MCF 10A (cell line): Measurements from ENCODE around the gene PKD2L1. TPM values are rescaled to one million over a fixed set of nuclear protein-coding genes. Genes with fewer than 3 reads are reported as not detected.
A peak's percentile ranks its signal among the peaks of the same experiment; 100 is the strongest.

ENCODE experiments used
- BruUV-seq: library from RNA; stranded (reverse); fragments of 400-500 nt; replicated peaks from 2 replicates; lab custom pipeline; 2021; lab: Mats Ljungman, UMichigan
- CTCF ChIA-PET: fragments of 300-600 bp; sonication (Branson Sonifier 250); formaldehyde crosslinking; extraction: SDS; loops from one replicate; lab custom pipeline; 2021; ENCODE audit warnings: antibody characterized with exemption, inconsistent platforms; lab: Yijun Ruan, JAX
- POLR2A ChIA-PET: fragments of 300-600, 350-650 bp; sonication (Branson Sonifier 250); formaldehyde crosslinking; extraction: SDS; loops from one replicate; lab custom pipeline; 2020; ENCODE audit warnings: antibody characterized with exemption, inconsistent platforms; lab: Yijun Ruan, JAX
- DNase-seq: peaks from one replicate; pipeline ENCODE4 v3.0.0-alpha.2; 2018; ENCODE audit not compliant: unreplicated experiment
- H3K27ac Mint-ChIP-seq: one replicate; pipeline ENCODE4 v1.8.0; 2022; ENCODE audit warnings: mild to moderate bottlenecking, low read depth, mixed read lengths; ENCODE audit not compliant: unreplicated experiment
- H3K27me3 Mint-ChIP-seq: one replicate; pipeline ENCODE4 v1.8.0; 2022; ENCODE audit warnings: mixed read lengths; ENCODE audit not compliant: insufficient read depth, unreplicated experiment
- H3K36me3 Mint-ChIP-seq: one replicate; pipeline ENCODE4 v1.8.0; 2022; ENCODE audit warnings: mild to moderate bottlenecking, moderate library complexity, mixed read lengths; ENCODE audit not compliant: insufficient read depth, unreplicated experiment
- H3K4me1 Mint-ChIP-seq: one replicate; pipeline ENCODE4 v1.8.0; 2022; ENCODE audit warnings: mixed read lengths; ENCODE audit not compliant: insufficient read depth, unreplicated experiment
- H3K4me3 Mint-ChIP-seq: one replicate; pipeline ENCODE4 v1.8.0; 2022; ENCODE audit warnings: mild to moderate bottlenecking, moderate library complexity, mixed read lengths; ENCODE audit not compliant: unreplicated experiment
- H3K9me3 Mint-ChIP-seq: one replicate; pipeline ENCODE4 v1.8.0; 2022; ENCODE audit warnings: mixed read lengths; ENCODE audit not compliant: unreplicated experiment
- CTCF ChIP-seq: fragments of 200-600 bp; IDR thresholded peaks from one replicate; pipeline ENCODE4 v1.8.0; 2022; ENCODE audit warnings: antibody characterized with exemption, mild to moderate bottlenecking; ENCODE audit not compliant: unreplicated experiment
- intact Hi-C: fragments of 100-400 bp; cut with micrococcal nuclease; formaldehyde crosslinking; loops from 2 replicates; pipeline ENCODE4 v1.14.1; 2022
- total RNA-seq: library from RNA; stranded (reverse); gene quantifications from 2 replicates; pipeline ENCODE4 v1.2.3, GENCODE V29; 2022

PKD2L1 gene
- total RNA-seq, 1 experiment from 2014 or later: not detected

DNA sequence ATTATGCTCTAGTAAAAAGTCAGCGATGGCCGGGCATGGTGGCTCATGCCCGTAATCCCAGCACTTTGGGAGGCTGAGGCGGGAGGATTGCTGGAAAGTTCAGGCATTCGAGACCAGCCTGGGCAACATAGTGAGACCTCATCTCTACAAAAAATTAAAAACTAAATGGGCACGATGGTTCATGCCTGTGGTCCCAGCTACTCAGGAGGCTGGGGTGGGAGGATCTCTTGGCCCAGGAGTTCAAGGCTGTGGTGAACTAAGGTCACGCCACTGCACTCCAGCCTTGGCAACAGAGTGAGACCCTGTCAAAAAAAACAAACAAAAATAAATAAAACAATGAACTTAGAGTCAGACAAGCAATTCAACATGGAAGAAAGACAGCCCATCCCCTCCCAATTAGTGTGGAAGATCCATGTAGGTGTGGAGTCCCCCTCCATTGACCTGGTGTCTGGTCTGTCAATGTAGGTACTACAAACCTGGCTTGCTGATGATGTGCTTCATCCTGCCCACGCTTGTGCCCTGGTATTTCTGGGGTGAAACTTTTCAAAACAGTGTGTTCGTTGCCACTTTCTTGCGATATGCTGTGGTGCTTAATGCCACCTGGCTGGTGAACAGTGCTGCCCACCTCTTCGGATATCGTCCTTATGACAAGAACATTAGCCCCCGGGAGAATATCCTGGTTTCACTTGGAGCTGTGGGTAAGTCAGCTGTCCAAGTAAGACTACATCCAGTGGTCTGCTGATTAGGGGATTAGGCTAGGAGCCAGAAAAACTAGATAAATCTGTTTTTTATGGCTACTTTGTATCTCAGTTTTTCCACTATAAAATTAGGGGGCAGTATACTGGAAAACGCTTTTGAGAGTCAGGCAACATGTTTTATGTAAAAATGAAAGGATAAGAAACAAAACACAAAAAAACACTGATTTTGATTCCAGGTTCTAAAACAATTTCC lies 26.3 kb upstream of the PKD2L1 start:
- peaks cover 96% of the 10 kb centered on the region for H3K36me3 Mint-ChIP-seq
- H3K9me3 Mint-ChIP-seq: no peaks in the 10 kb centered on the region
- H3K4me3 Mint-ChIP-seq: no peak overlapping the region
- ChIA-PET CTCF (interaction anchor here (1.4 kb wide), 1 partner anchor 14 kb away, joined by 3 read pairs; no protein-coding TSS in a partner anchor), POLR2A (interaction anchor here (0.7 to 16.6 kb wide), 2 partner anchors 9 to 64 kb away, joined by 4 to 493 read pairs; no protein-coding TSS in a partner anchor)
- DNase-seq: no peak
- TF ChIP-seq CTCF: no peak
- no peaks in the 10 kb centered on the region for H3K27me3 Mint-ChIP-seq
- H3K27ac Mint-ChIP-seq: peak overlapping the region; percentile 84
- intact Hi-C loops: no loop called here
- peaks cover 40% of the 10 kb centered on the region for H3K4me1 Mint-ChIP-seq
- no TSS peak for BruUV-seq

DNA sequence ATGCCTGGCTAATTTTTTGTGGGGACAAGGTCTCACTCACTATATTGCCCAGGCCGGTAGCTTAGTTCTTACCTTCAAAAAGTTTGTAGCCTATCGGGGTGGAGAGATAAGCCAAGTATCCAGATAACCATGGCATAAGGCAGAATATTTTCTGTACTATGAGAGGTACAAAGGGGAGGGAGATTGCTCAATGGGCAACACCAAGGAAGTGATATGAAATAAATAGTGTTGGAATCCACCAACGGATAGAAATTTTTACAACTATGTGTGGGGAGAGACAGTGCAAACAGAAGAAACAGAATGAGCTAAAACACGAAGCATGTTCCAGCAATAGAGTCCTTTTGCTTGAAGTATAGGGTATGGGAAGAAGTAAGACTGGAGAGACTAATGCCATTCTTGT lies 25.1 kb upstream of the PKD2L1 start:
- DNase-seq: no peak
- H3K4me3 Mint-ChIP-seq: no peak overlapping the region
- ChIA-PET CTCF (interaction anchor here (1.4 to 2.5 kb wide), 2 partner anchors 12 to 78 kb away, joined by 3 to 12 read pairs; no protein-coding TSS in a partner anchor), POLR2A (interaction anchor here (2.2 to 16.6 kb wide), 2 partner anchors 10 to 19 kb away, joined by 9 to 493 read pairs; no protein-coding TSS in a partner anchor)
- intact Hi-C loops: no loop called here
- peaks cover 46% of the 10 kb centered on the region for H3K4me1 Mint-ChIP-seq
- H3K9me3 Mint-ChIP-seq: no peaks in the 10 kb centered on the region
- H3K27ac Mint-ChIP-seq: peak overlapping the region; percentile 84
- TF ChIP-seq CTCF: no peak
- no TSS peak for BruUV-seq
- H3K36me3 Mint-ChIP-seq: peaks cover 92% of the 10 kb centered on the region
- H3K27me3 Mint-ChIP-seq: no peaks in the 10 kb centered on the region

- peaks cover 47% of the 10 kb centered on the region for H3K4me1 Mint-ChIP-seq
- H3K9me3 Mint-ChIP-seq: no peaks in the 10 kb centered on the region
- intact Hi-C loops: no loop called here
- H3K36me3 Mint-ChIP-seq: peaks cover 87% of the 10 kb centered on the region
- CTCF ChIA-PET: interaction anchor here (0.5 to 2.5 kb wide), 6 partner anchors 10 to 159 kb away, joined by 3 to 12 read pairs (median 5); no protein-coding TSS in a partner anchor
- DNase-seq: no peak
- TF ChIP-seq CTCF: no peak
- H3K27ac Mint-ChIP-seq: no peak overlapping the region
- no peaks in the 10 kb centered on the region for H3K27me3 Mint-ChIP-seq
- H3K4me3 Mint-ChIP-seq: no peak overlapping the region
- POLR2A ChIA-PET: interaction anchor here (0.7 to 16.6 kb wide), 4 partner anchors 12 to 67 kb away, joined by 3 to 493 read pairs (median 6); partner anchors contain the start of gene BLOC1S2
- BruUV-seq: no TSS peak
Measured at GRCh38 chr10:100353770-100354485, 23.9 kb upstream of the PKD2L1 start.
